Coronary artery (tissue), 2 donors: ENCODE results near the gene EXOC3L2.

Experiments used
- DNase-seq: peaks from one replicate; pipeline ENCODE4 v3.0.0-alpha.2; 2017; ENCODE audit warnings: low spot score
- H3K27ac ChIP-seq, 2 donors: fragments of 200-600 bp; sonication (generic); one replicate each; pipeline ENCODE4 v1.5.1; 2016 to 2019
- H3K4me3 ChIP-seq: fragments of 200-600 bp; sonication (generic); 2 replicates; pipeline ENCODE4 v1.5.1; 2016; ENCODE audit warnings: mild to moderate bottlenecking, moderate library complexity
- TF ChIP-seq, protein P1 (sequence below): fragments of 200-600 bp; sonication (generic); IDR thresholded peaks from one replicate; pipeline ENCODE4 v1.5.1; 2019; ENCODE audit warnings: antibody characterized with exemption

EXOC3L2 gene

DNA sequence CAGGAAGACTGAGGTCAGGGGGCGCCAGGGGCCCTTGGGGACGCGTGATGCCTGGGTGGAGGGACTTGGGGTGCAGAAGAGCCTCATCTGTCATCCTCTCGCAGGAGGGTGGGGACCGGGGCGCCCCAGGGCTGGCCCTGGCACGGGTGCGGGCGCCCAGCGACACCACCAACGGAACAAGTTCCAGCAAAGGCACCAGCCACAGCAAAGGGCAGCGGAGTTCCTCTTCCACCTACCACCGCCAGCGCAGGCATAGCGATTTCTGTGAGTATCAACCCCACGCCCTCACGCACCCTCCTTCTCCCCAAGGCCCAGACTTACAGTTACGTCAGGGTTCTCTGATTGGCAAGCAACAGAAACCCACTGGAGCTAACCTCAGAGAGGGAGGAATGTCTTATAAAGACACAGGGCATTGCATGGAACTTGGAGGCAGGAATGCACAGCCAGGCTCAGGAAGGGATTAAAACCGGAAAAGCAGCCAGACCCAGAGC is 35.3 kb upstream of the EXOC3L2 start:
- TF ChIP-seq, protein P1, sequence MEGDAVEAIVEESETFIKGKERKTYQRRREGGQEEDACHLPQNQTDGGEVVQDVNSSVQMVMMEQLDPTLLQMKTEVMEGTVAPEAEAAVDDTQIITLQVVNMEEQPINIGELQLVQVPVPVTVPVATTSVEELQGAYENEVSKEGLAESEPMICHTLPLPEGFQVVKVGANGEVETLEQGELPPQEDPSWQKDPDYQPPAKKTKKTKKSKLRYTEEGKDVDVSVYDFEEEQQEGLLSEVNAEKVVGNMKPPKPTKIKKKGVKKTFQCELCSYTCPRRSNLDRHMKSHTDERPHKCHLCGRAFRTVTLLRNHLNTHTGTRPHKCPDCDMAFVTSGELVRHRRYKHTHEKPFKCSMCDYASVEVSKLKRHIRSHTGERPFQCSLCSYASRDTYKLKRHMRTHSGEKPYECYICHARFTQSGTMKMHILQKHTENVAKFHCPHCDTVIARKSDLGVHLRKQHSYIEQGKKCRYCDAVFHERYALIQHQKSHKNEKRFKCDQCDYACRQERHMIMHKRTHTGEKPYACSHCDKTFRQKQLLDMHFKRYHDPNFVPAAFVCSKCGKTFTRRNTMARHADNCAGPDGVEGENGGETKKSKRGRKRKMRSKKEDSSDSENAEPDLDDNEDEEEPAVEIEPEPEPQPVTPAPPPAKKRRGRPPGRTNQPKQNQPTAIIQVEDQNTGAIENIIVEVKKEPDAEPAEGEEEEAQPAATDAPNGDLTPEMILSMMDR = no peak
- H3K27ac ChIP-seq = no peak overlapping the region
- H3K4me3 ChIP-seq = no peak overlapping the region
- DNase-seq = no peak

DNA sequence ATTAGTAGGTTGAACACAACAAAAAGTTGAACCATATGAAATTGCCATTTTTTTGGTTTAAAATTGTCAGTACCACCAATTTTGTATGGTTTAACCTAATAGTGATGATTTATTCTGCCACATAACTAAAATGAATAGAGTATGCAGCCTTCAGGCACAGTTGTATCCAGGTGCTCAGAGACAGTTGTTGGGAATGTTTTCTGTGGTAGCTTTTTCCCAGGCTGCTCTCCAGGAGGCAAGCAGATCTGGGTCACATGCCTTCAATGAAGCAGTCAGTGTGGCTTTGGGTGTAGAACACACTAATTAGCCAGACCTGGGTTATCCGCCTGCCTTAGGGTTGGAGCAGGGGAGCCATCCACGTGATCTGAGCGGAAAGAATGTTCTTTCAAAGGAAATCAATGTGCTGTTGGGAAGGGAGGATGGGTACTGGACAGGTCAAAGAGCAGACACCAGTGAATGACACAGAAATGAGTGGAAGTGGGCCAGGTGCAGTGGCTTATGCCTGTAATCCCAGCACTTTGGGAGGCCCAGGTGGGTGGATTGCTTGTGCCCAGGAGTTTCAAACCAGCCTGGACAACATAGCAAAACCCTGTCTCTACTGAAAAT is 34.5 kb upstream of the EXOC3L2 start:
- DNase-seq = no peak
- no peak overlapping the region for H3K27ac ChIP-seq
- TF ChIP-seq, protein P1 = no peak
- no peak overlapping the region for H3K4me3 ChIP-seq

DNA sequence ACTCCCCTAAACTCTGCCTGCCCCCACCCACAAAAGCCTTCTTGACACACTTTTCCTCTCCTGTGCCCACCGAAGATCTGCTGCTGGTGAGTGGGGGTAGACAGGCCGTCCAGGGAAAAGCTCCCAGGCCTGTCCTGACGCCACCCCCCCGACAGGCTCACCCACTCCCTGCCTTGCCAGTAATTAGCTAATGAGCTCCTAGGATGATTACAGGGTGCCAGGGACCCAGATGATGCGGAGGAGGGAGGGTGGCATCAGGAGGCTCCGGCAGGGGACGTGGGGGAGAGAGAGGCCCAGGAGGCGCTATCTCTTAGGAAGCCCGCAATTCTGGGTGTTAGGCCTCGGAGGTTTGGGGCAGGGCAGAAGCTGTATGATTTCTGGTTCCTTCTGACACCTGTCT is 32.9 kb upstream of the EXOC3L2 start:
- TF ChIP-seq, protein P1 = no peak
- H3K27ac ChIP-seq = no peak overlapping the region

DNA sequence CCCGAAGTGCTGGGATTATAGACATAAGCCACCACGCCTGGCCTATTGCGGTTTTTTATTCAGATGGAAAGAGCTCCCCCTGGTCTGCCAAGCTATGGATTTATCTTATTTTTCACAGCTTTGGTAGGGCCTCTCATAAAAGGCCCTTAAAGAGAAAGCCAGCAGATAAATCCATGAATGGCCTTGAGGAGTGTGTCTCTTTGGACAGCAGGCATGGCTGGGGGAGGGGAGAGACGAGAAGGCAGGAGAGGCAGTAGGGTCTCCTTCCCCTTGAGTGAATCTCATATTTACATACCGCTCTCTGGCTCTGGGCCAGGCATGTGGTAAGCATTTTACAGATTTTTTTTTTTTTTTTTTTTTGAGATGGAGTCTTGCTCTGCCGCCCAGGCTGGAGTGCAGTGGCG is 31.1 kb upstream of the EXOC3L2 start:
- no peak overlapping the region for H3K4me3 ChIP-seq
- TF ChIP-seq, protein P1 = no peak
- DNase-seq = no peak
- no peak overlapping the region for H3K27ac ChIP-seq

More for the DNA sequence above, 32.9 kb upstream of the EXOC3L2 start:
- no peak for DNase-seq
- H3K4me3 ChIP-seq = no peak overlapping the region

DNA sequence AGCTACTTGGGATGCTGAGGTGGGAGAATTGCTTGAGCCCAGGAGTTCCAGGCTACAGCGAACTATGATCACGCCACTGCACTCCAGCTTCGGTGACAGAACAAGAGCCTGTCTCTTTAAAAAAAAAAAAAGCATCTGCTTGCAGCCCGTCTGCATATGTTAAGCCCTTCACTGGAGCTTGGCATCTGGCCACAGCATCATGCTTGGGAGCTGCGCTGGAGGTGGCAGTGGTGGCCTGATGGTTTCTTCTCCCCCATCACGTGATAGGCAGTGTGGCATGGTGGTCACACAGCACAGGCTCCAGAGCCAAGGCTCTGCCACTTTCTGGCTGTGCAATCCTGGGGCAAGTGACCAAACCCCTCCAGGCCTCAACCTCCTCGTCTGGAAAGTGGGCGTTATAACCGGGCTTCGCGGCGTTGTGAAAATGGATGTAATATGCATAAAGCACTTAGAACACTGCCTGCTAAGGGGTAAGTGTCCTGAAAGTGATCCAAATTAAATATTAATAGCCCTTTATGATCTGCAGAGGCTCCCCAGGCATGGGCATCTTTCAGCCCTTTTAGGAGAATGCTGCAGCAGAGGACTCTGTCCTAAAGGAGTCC is 30.3 kb upstream of the EXOC3L2 start:
- Histone ChIP-seq H3K4me3 (no peak overlapping the region), H3K27ac (no peak overlapping the region)
- DNase-seq = no peak
- TF ChIP-seq, protein P1 = no peak

DNA sequence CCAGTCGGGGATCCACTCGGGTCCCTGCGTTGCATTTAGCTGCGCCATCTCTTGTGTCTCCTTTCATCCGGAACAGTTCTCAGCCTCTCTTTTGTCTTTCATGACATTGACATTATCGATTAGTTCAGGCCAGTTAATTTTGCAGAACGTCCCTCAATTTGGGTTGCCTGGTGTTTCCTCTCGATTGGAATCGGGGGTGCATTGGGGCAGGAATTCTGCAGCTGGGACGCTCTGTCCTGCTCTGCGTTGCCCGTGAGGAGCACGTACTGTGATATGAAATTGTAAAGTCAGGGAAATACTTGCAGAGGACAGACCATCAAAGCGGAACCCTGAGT is 28.3 kb upstream of the EXOC3L2 start:
- Histone ChIP-seq H3K27ac (no peak overlapping the region), H3K4me3 (no peak overlapping the region)
- TF ChIP-seq, protein P1 = no peak
- DNase-seq = no peak

DNA sequence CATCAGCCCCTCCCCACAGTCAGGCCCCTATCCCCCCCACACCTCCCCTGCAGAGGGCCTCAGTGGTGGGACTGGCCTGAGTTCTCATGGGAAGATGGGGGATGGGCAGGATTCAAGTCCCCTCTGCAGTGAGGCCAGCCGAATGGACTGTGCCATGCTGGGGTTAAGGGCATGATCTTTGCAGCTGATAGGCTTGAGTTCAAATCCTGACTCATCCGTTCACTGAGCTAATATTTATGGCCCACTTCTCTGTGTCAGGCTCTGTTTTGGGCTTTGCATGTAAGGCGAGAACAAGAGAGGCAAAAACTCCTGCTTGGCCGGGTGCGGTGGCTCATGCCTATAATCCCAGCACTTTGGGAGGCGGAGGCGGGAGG is 26.5 kb upstream of the EXOC3L2 start:
- no peak for DNase-seq
- Histone ChIP-seq H3K4me3 (no peak overlapping the region), H3K27ac (no peak overlapping the region)
- TF ChIP-seq, protein P1 = no peak
